Measurements from ENCODE around the gene ABCG1. TPM values are rescaled to one million over a fixed set of nuclear protein-coding genes. Genes with fewer than 3 reads are reported as not detected.

The ABCG1 gene
- total and polyA plus RNA-seq, 5 donors from 2014 or later, result 17.0 to 86.3 (median 24.3) TPM

- H3K9me3 Mint-ChIP-seq, result peaks cover 0 to 2% (median 0%) of the 10 kb centered on the region in 7 donors
- Histone ChIP-seq H3K9me3 (ENCODE audit: control insufficient read depth in 2 of 2, low read length in 2 of 2) (no peaks in the 10 kb centered on the region), H3K27me3 (ENCODE audit: control insufficient read depth, insufficient read depth, low read length) (no peaks in the 10 kb centered on the region), H3K4me3 (ENCODE audit: low read depth, low read length) (no peak overlapping the region), H3K27ac (ENCODE audit: insufficient read depth, low read length, poor library complexity, severe bottlenecking) (no peak overlapping the region), H3K36me3 (ENCODE audit: control insufficient read depth, insufficient read depth, low read length) (no peaks in the 10 kb centered on the region), H3K4me1 (ENCODE audit: control insufficient read depth, insufficient read depth, low read length, poor library complexity, severe bottlenecking) (peaks cover 21% of the 10 kb centered on the region)
- H3K4me1 Mint-ChIP-seq, result peaks cover 20 to 33% (median 27%) of the 10 kb centered on the region in 4 donors
- H3K27me3 Mint-ChIP-seq, result peaks cover 4% of the 10 kb centered on the region
- H3K4me3 Mint-ChIP-seq, result no peak overlapping the region
- no peak for ATAC-seq (ENCODE audit: low read depth in 2 of 2)
- H3K36me3 Mint-ChIP-seq, result no peaks in the 10 kb centered on the region
- no peak for DNase-seq
- H3K27ac Mint-ChIP-seq, result no peak overlapping the region
Measured at GRCh38 chr21:42203321-42203720, 15.6 kb upstream of the ABCG1 start.

GRCh38 chr21:42203936-42204335 lies 15.0 kb upstream of the ABCG1 start:
- no peaks in the 10 kb centered on the region for H3K36me3 ChIP-seq (ENCODE audit: control insufficient read depth, insufficient read depth, low read length)
- no peaks in the 10 kb centered on the region for H3K27me3 ChIP-seq (ENCODE audit: control insufficient read depth, insufficient read depth, low read length)
- H3K27ac Mint-ChIP-seq, result peak overlapping the region in 1 of 3 donors; percentile 46
- no peak overlapping the region for H3K27ac ChIP-seq (ENCODE audit: insufficient read depth, low read length, poor library complexity, severe bottlenecking)
- H3K4me3 ChIP-seq (ENCODE audit: low read depth, low read length), result no peak overlapping the region
- H3K4me1 ChIP-seq (ENCODE audit: control insufficient read depth, insufficient read depth, low read length, poor library complexity, severe bottlenecking), result peaks cover 16% of the 10 kb centered on the region
- peaks cover 14 to 27% (median 22%) of the 10 kb centered on the region in 4 donors for H3K4me1 Mint-ChIP-seq
- no peak for DNase-seq
- H3K27me3 Mint-ChIP-seq, result peaks cover 4% of the 10 kb centered on the region
- H3K4me3 Mint-ChIP-seq, result no peak overlapping the region
- H3K9me3 Mint-ChIP-seq, result peaks cover 0 to 2% (median 0%) of the 10 kb centered on the region in 7 donors
- no peak for ATAC-seq (ENCODE audit: low read depth in 2 of 2)
- no peaks in the 10 kb centered on the region for H3K36me3 Mint-ChIP-seq
- H3K9me3 ChIP-seq (ENCODE audit: control insufficient read depth in 2 of 2, low read length in 2 of 2), result no peaks in the 10 kb centered on the region

DNA sequence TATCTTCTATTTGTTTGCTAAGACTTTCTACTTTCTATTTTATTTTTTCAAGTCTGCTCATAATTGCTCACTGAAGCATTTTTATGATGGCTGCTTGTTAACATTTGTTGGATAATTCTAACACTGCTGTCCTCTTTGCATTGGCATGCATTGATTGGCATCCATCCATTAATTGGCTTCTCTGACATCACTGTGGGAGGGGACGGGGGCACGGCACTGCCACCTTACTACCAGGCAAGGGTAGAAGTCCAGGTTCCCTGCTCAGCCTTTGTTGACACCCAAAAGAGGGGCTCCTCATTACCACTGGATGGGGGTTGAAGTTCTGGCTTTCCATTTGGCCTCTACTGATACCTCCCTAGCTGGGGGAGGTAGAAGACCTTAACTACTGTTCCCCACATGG lies 11.5 kb upstream of the ABCG1 start:
- H3K27ac Mint-ChIP-seq, result peak overlapping the region in 1 of 3 donors; percentile 57
- Histone ChIP-seq H3K27ac (ENCODE audit: insufficient read depth, low read length, poor library complexity, severe bottlenecking) (no peak overlapping the region), H3K36me3 (ENCODE audit: control insufficient read depth, insufficient read depth, low read length) (no peaks in the 10 kb centered on the region), H3K9me3 (ENCODE audit: control insufficient read depth in 2 of 2, low read length in 2 of 2) (no peaks in the 10 kb centered on the region), H3K27me3 (ENCODE audit: control insufficient read depth, insufficient read depth, low read length) (no peaks in the 10 kb centered on the region), H3K4me3 (ENCODE audit: low read depth, low read length) (no peak overlapping the region), H3K4me1 (ENCODE audit: control insufficient read depth, insufficient read depth, low read length, poor library complexity, severe bottlenecking) (no peaks in the 10 kb centered on the region)
- no peaks in the 10 kb centered on the region for H3K36me3 Mint-ChIP-seq
- ATAC-seq (ENCODE audit: low read depth in 2 of 2) (no peak), DNase-seq (no peak)
- peaks cover 12% of the 10 kb centered on the region for H3K27me3 Mint-ChIP-seq
- peaks cover 0 to 5% (median 0%) of the 10 kb centered on the region in 7 donors for H3K9me3 Mint-ChIP-seq
- H3K4me3 Mint-ChIP-seq, result peak overlapping the region in 1 of 4 donors; percentile 47
- H3K4me1 Mint-ChIP-seq, result peaks cover 0 to 11% (median 6%) of the 10 kb centered on the region in 4 donors

GRCh38 chr21:42208036-42208435 lies 10.9 kb upstream of the ABCG1 start:
- no peaks in the 10 kb centered on the region for H3K4me1 ChIP-seq (ENCODE audit: control insufficient read depth, insufficient read depth, low read length, poor library complexity, severe bottlenecking)
- no peak overlapping the region for H3K27ac ChIP-seq (ENCODE audit: insufficient read depth, low read length, poor library complexity, severe bottlenecking)
- Mint-ChIP-seq H3K36me3 (no peaks in the 10 kb centered on the region), H3K27ac (no peak overlapping the region), H3K4me3 (no peak overlapping the region), H3K9me3 (peaks cover 0 to 5% (median 0%) of the 10 kb centered on the region in 7 donors), H3K27me3 (peaks cover 12% of the 10 kb centered on the region), H3K4me1 (peaks cover 0 to 11% (median 6%) of the 10 kb centered on the region in 4 donors)
- DNase-seq (no peak), ATAC-seq (ENCODE audit: low read depth in 2 of 2) (no peak)
- H3K9me3 ChIP-seq (ENCODE audit: control insufficient read depth in 2 of 2, low read length in 2 of 2), result no peaks in the 10 kb centered on the region
- H3K36me3 ChIP-seq (ENCODE audit: control insufficient read depth, insufficient read depth, low read length), result no peaks in the 10 kb centered on the region
- H3K27me3 ChIP-seq (ENCODE audit: control insufficient read depth, insufficient read depth, low read length), result no peaks in the 10 kb centered on the region
- no peak overlapping the region for H3K4me3 ChIP-seq (ENCODE audit: low read depth, low read length)

GRCh38 chr21:42208801-42209490 lies 10.0 kb upstream of the ABCG1 start:
- no peaks in the 10 kb centered on the region for H3K36me3 ChIP-seq (ENCODE audit: control insufficient read depth, insufficient read depth, low read length)
- H3K27ac Mint-ChIP-seq, result no peak overlapping the region
- H3K4me3 ChIP-seq (ENCODE audit: low read depth, low read length), result no peak overlapping the region
- no peak overlapping the region for H3K4me3 Mint-ChIP-seq
- peaks cover 0 to 5% (median 0%) of the 10 kb centered on the region in 7 donors for H3K9me3 Mint-ChIP-seq
- H3K27ac ChIP-seq (ENCODE audit: insufficient read depth, low read length, poor library complexity, severe bottlenecking), result no peak overlapping the region
- H3K27me3 Mint-ChIP-seq, result peaks cover 12% of the 10 kb centered on the region
- DNase-seq (no peak), ATAC-seq (ENCODE audit: low read depth in 2 of 2) (no peak)
- no peaks in the 10 kb centered on the region for H3K4me1 ChIP-seq (ENCODE audit: control insufficient read depth, insufficient read depth, low read length, poor library complexity, severe bottlenecking)
- H3K36me3 Mint-ChIP-seq, result no peaks in the 10 kb centered on the region
- H3K9me3 ChIP-seq (ENCODE audit: control insufficient read depth in 2 of 2, low read length in 2 of 2), result no peaks in the 10 kb centered on the region
- H3K4me1 Mint-ChIP-seq, result peaks cover 0 to 8% (median 4%) of the 10 kb centered on the region in 4 donors
- H3K27me3 ChIP-seq (ENCODE audit: control insufficient read depth, insufficient read depth, low read length), result no peaks in the 10 kb centered on the region

GRCh38 chr21:42209801-42210479 lies 9.0 kb upstream of the ABCG1 start:
- Histone ChIP-seq H3K27me3 (ENCODE audit: control insufficient read depth, insufficient read depth, low read length) (no peaks in the 10 kb centered on the region), H3K4me1 (ENCODE audit: control insufficient read depth, insufficient read depth, low read length, poor library complexity, severe bottlenecking) (no peaks in the 10 kb centered on the region), H3K36me3 (ENCODE audit: control insufficient read depth, insufficient read depth, low read length) (no peaks in the 10 kb centered on the region), H3K9me3 (ENCODE audit: control insufficient read depth in 2 of 2, low read length in 2 of 2) (no peaks in the 10 kb centered on the region), H3K4me3 (ENCODE audit: low read depth, low read length) (no peak overlapping the region), H3K27ac (ENCODE audit: insufficient read depth, low read length, poor library complexity, severe bottlenecking) (no peak overlapping the region)
- no peak for ATAC-seq (ENCODE audit: low read depth in 2 of 2)
- Mint-ChIP-seq H3K27ac (no peak overlapping the region), H3K27me3 (peaks cover 12% of the 10 kb centered on the region), H3K4me3 (no peak overlapping the region), H3K36me3 (no peaks in the 10 kb centered on the region), H3K9me3 (peaks cover 0 to 5% (median 0%) of the 10 kb centered on the region in 7 donors), H3K4me1 (peaks cover 0 to 9% (median 3%) of the 10 kb centered on the region in 4 donors)
- DNase-seq, result no peak

DNA sequence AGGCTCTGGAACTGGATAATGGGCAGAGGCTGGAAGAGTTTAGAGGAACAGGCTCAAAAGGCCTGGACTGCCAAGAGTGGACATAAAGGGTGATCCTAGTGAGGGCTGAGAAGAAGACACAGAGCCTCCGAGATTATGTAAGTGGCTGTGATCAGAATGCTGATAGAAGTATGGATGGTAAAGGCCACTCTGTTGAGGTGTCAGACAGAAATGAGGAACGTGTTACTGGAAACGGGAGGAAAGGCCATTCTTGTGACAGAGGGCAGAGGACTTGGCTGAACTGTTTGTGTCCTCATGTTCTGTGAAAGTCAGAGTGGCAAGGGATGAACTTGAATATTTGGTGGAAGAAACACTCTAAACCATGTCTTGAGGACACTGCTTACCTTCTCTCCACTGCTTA lies 6.7 kb upstream of the ABCG1 start:
- Histone ChIP-seq H3K4me1 (ENCODE audit: control insufficient read depth, insufficient read depth, low read length, poor library complexity, severe bottlenecking) (no peaks in the 10 kb centered on the region), H3K27ac (ENCODE audit: insufficient read depth, low read length, poor library complexity, severe bottlenecking) (no peak overlapping the region), H3K9me3 (ENCODE audit: control insufficient read depth in 2 of 2, low read length in 2 of 2) (no peaks in the 10 kb centered on the region), H3K4me3 (ENCODE audit: low read depth, low read length) (no peak overlapping the region), H3K27me3 (ENCODE audit: control insufficient read depth, insufficient read depth, low read length) (no peaks in the 10 kb centered on the region), H3K36me3 (ENCODE audit: control insufficient read depth, insufficient read depth, low read length) (no peaks in the 10 kb centered on the region)
- Mint-ChIP-seq H3K9me3 (peaks cover 0 to 4% (median 3%) of the 10 kb centered on the region in 7 donors), H3K27ac (peak overlapping the region in 1 of 3 donors; percentile 5), H3K4me1 (peaks cover 0 to 8% (median 3%) of the 10 kb centered on the region in 4 donors), H3K36me3 (no peaks in the 10 kb centered on the region), H3K27me3 (peaks cover 8% of the 10 kb centered on the region), H3K4me3 (peak overlapping the region in 1 of 4 donors; percentile 64)
- ATAC-seq (ENCODE audit: low read depth in 2 of 2) (no peak), DNase-seq (no peak)

All from CD4-positive, CD25-positive, alpha-beta regulatory T cell (primary cell).